AG04450 (cell line): ENCODE results near the gene LHX3. TPM values are rescaled to one million over a fixed set of nuclear protein-coding genes. Genes with fewer than 3 reads are reported as not detected.

Experiments
- CTCF ChIA-PET: fragments of 300-600, 350-600 bp; formaldehyde crosslinking; extraction: SDS; loops from one replicate; lab custom pipeline; 2022; ENCODE audit warnings: antibody characterized with exemption, inconsistent platforms; lab: Charles Lee
- POLR2A ChIA-PET: fragments of 350-600 bp; formaldehyde crosslinking; extraction: SDS; loops from one replicate; lab custom pipeline; 2021; ENCODE audit warnings: antibody characterized with exemption, inconsistent platforms; lab: Yijun Ruan, JAX
- DNase-seq: peaks from one replicate; pipeline ENCODE4 v3.0.0-alpha.2; 2011; ENCODE audit warnings: low read depth, low spot score
- H3K27ac ChIP-seq: one replicate; pipeline ENCODE4 v1.5.1; 2012; ENCODE audit warnings: low read depth, low read length, control low read depth
- H3K27me3 ChIP-seq: one replicate; pipeline ENCODE4 v1.6.0; 2012; ENCODE audit warnings: low read length; ENCODE audit not compliant: control insufficient read depth, insufficient read depth
- H3K4me3 ChIP-seq: 2 replicates; pipeline ENCODE4 v1.5.1; 2011; ENCODE audit warnings: mild to moderate bottlenecking, low read depth, low read length, control low read depth
- H3K9me3 ChIP-seq: 2 replicates; pipeline ENCODE4 v1.5.1; 2012; ENCODE audit warnings: low read length; ENCODE audit not compliant: control insufficient read depth, insufficient read depth
- polyA plus RNA-seq: library from polyadenylated mRNA; depleted of rRNA; stranded (reverse); fragments of >200 nt; gene quantifications from 2 replicates; pipeline ENCODE4 v1.2.3, GENCODE V29; 2011
- TF ChIP-seq, protein P1 (sequence below): IDR thresholded peaks from 2 replicates; pipeline ENCODE4 v1.5.1; 2011; ENCODE audit warnings: low read depth, low read length, control low read depth, inconsistent platforms

LHX3 gene
- polyA plus RNA-seq, 1 experiment: not detected

DNA sequence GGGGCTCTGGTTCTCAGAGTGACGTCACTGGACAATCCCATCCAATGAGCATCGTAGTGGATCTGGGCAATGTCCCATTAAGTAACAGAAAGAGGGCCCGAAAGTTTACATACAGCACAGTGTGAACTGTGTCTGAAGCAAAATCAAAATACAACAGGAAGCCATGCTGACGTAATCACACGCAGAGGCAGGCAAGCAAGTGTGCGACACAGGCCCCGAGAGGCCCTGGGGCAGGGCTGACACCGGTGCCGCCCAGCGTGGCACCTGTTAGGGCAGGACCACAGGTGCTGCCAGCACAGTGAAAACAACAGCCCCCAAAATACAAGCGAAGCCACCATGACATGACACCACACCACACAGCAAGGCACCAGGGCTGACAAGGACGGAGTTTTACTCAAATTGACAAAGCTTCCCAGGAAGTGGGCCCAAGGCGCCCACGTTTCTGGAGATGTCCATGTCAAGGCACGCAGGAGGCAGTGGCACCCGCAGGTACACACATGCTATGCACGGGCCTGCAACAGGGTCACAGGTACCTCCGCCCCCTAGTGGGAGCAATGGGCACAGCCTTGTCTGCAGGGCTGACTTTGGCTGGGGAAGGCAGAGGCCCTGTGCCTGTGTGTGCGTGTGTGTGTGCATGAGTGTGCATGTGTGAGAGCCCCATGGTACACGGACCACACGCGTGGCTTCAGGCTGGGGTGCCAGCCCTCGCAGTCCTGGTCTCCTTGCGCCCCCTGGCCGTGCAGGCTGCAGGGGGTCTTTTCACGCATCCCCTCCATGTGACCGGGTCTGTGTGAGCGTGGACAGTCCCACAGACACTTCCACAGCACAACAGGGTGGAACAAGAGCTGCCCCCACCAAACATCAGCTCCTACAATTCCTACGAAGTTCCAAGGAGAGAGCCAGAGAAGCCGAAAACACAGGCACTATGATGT, 21.1 kb upstream of the LHX3 start:
- Histone ChIP-seq H3K27me3 (no peaks in the 10 kb centered on the region), H3K27ac (no peak overlapping the region), H3K4me3 (no peak overlapping the region), H3K9me3 (no peaks in the 10 kb centered on the region)
- TF ChIP-seq, protein P1, sequence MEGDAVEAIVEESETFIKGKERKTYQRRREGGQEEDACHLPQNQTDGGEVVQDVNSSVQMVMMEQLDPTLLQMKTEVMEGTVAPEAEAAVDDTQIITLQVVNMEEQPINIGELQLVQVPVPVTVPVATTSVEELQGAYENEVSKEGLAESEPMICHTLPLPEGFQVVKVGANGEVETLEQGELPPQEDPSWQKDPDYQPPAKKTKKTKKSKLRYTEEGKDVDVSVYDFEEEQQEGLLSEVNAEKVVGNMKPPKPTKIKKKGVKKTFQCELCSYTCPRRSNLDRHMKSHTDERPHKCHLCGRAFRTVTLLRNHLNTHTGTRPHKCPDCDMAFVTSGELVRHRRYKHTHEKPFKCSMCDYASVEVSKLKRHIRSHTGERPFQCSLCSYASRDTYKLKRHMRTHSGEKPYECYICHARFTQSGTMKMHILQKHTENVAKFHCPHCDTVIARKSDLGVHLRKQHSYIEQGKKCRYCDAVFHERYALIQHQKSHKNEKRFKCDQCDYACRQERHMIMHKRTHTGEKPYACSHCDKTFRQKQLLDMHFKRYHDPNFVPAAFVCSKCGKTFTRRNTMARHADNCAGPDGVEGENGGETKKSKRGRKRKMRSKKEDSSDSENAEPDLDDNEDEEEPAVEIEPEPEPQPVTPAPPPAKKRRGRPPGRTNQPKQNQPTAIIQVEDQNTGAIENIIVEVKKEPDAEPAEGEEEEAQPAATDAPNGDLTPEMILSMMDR: peak; percentile 86
- CTCF ChIA-PET: interaction anchor here (1.0 to 2.5 kb wide), 6 partner anchors 8 to 57 kb away, joined by 3 to 10 read pairs (median 4); no protein-coding TSS in a partner anchor
- POLR2A ChIA-PET: no interaction called here
- DNase-seq: no peak

DNA sequence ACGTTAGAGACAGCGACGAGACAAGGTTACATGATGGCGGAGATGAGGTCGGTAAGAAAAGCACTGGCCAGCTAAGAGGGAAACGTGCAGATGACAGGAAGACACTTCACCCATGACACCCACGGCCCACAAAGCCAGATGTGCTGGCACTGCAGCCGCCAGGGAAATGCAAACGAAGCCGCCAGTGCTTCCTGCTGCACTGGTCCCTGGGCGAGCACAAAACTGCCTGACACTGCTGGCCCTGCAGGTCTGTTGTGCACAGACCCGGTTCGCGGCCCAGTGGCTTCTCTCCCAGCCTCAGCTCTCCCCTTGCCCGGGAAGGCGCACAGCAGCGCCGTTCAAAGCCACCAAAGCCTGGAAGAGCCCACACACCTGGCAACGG, 20.4 kb upstream of the LHX3 start:
- POLR2A ChIA-PET: no interaction called here
- no peak for DNase-seq
- H3K9me3 ChIP-seq: no peaks in the 10 kb centered on the region
- CTCF ChIA-PET: interaction anchor here (1.0 to 2.5 kb wide), 7 partner anchors 7 to 58 kb away, joined by 3 to 10 read pairs (median 3); no protein-coding TSS in a partner anchor
- peaks cover under 1% of the 10 kb centered on the region for H3K27me3 ChIP-seq
- H3K4me3 ChIP-seq: no peak overlapping the region
- TF ChIP-seq, protein P1: no peak
- H3K27ac ChIP-seq: no peak overlapping the region

DNA sequence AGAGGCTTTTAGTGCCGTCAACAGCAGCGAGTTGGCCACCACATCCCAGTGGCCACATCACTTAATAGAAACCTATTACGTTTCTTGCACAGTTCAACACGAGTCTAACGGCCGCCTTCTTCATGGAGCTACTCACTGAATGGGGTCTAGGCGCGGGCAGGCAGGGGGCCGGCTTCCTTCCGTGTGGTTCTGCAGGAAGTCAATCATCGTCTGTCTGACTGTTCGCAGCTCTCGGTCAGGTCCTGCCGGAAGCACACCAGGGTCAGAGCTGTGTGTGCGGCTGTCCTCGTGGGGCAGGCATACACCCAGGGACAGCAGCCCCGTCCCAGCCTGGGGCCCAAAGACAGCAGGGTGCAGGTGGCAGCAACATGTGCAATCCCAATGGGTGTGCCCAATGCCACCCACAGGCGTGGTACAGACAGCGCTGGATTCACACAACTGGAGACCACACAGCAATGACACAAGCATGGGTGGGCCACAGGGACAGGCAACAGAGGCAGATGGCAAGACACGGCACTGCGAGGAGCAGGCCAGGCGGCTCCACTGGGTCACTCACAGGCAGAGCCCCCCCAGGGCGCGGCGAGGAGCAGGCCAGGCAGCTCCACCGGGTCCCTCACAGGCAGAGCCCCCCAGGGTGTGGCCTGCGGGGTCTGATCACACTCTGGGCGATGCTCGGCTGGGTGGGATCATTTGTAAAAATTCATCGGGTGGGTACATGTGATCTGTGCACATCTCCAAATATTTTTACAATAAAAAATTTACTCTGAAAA, 19.1 kb upstream of the LHX3 start:
- no peak overlapping the region for H3K27ac ChIP-seq
- TF ChIP-seq, protein P1: no peak
- H3K9me3 ChIP-seq: no peaks in the 10 kb centered on the region
- ChIA-PET POLR2A (no interaction called here), CTCF (interaction anchor here (1.0 to 1.5 kb wide), 2 partner anchors 10 to 12 kb away, joined by 3 read pairs; no protein-coding TSS in a partner anchor)
- peaks cover 2% of the 10 kb centered on the region for H3K27me3 ChIP-seq
- no peak for DNase-seq
- no peak overlapping the region for H3K4me3 ChIP-seq

DNA sequence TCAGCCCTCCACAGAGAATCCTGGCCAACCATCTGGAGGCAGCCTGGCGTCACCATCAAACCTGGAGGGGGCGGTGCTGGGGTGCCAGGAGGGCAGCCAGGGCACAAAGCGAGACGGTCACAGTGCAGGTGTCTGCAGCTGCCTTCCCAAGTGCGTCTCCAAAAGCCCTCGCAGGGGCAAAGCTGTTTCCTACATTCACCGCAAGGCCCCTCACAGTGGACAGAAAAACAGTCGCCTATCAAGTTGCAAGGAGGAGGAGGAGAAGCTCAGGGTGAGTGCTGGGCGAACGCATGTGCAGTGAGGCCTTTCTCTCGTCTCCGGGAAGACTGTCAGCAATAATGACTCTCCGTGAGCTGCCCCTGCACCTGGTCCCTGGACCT, 18.0 kb upstream of the LHX3 start:
- no peaks in the 10 kb centered on the region for H3K9me3 ChIP-seq
- H3K27me3 ChIP-seq: peaks cover 2% of the 10 kb centered on the region
- no peak overlapping the region for H3K4me3 ChIP-seq
- no peak for DNase-seq
- H3K27ac ChIP-seq: no peak overlapping the region
- TF ChIP-seq, protein P1: no peak
- POLR2A ChIA-PET: no interaction called here
- CTCF ChIA-PET: no interaction called here
